Thymus (tissue), 11 donors: ENCODE measurements around the gene LEP. TPM values are rescaled to one million over a fixed set of nuclear protein-coding genes. Genes with fewer than 3 reads are reported as not detected.
"Not testable (repeated sequence)": the region's sequence is repeated elsewhere in the genome, so short reads cannot be mapped to it uniquely, and the experiment has no call there.

Experiments used
- DNase-seq, 9 donors: peaks; one replicate each; pipeline ENCODE4 v3.0.0-alpha.2; 2013; ENCODE audit warnings: low spot score in 9 of 9, low read depth in 6 of 9, missing footprints in 1 of 9
- H3K27ac ChIP-seq, 2 donors: one replicate each; pipeline ENCODE4 v1.5.1; 2013; ENCODE audit warnings: control low read depth in 1 of 2, low read depth in 1 of 2, low read length in 1 of 2, mild to moderate bottlenecking in 1 of 2, moderate library complexity in 1 of 2
- H3K27me3 ChIP-seq, 2 donors: one replicate each; pipeline ENCODE4 v1.5.1; 2013; ENCODE audit warnings: low read length in 1 of 2; ENCODE audit not compliant: control insufficient read depth in 2 of 2, insufficient read depth in 1 of 2
- H3K36me3 ChIP-seq, 2 donors: one replicate each; pipeline ENCODE4 v1.5.1; 2013; ENCODE audit warnings: low read length in 1 of 2, mild to moderate bottlenecking in 1 of 2, moderate library complexity in 1 of 2; ENCODE audit not compliant: control insufficient read depth in 2 of 2, insufficient read depth in 2 of 2
- H3K4me1 ChIP-seq, 2 donors: one replicate each; pipeline ENCODE4 v1.5.1; 2013; ENCODE audit warnings: low read length in 2 of 2; ENCODE audit not compliant: control insufficient read depth in 2 of 2, insufficient read depth in 2 of 2
- H3K4me3 ChIP-seq, 2 donors: one replicate each; pipeline ENCODE4 v1.5.1; 2013; ENCODE audit warnings: low read length in 2 of 2, control low read depth in 1 of 2, mild to moderate bottlenecking in 1 of 2
- H3K9me3 ChIP-seq, 2 donors: one replicate each; pipeline ENCODE4 v1.5.1; 2013; ENCODE audit warnings: low read length in 1 of 2, mild to moderate bottlenecking in 1 of 2; ENCODE audit not compliant: control insufficient read depth in 2 of 2, insufficient read depth in 1 of 2
- WGBS: extraction: QIAGEN DNeasy Blood & Tissue Kit; methylation state at CpG from one replicate; pipeline ENCODE4 v1.1.7; 2013; 5-methylcytosine and 5-hydroxymethylcytosine counted together
- polyA plus RNA-seq: library from polyadenylated mRNA; stranded (reverse); fragments of 200-250 nt; gene quantifications from one replicate; pipeline ENCODE4 v1.2.3, GENCODE V29; 2013
- total RNA-seq: library from RNA; stranded (reverse); fragments of 120-200 nt; gene quantifications from one replicate; pipeline ENCODE4 v1.2.4, GENCODE V29; 2013
- donor health status: healthy.

LEP gene
- total and polyA plus RNA-seq, 2 donors, result 0.05 TPM

DNA sequence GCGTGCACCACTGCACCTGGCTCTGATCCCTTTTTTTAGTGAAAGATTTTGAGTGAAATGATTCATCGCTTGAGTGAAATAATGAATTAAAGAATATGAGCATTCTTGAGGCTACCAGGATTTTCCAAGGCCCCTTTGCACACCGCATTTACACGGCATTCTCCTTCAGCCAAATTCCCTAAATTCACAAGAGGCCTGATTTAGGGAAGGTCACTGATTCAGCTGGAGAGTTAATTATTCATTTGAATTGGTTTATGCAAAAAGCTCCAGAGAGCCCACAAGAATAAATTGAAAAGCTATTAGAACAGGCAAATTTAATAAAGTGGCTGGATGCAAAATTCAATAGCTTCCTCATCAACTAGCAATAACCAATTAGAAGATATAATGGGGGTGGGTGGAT lies 46.5 kb downstream of the LEP start:
- H3K27ac ChIP-seq, result no peak overlapping the region
- no peak for DNase-seq
- H3K4me3 ChIP-seq, result no peak overlapping the region
- no peaks in the 10 kb centered on the region for H3K36me3 ChIP-seq
- H3K27me3 ChIP-seq, result no peaks in the 10 kb centered on the region
- WGBS, result 98% methylated on average over 4 of the region's 4 CpGs
- H3K9me3 ChIP-seq, result no peaks in the 10 kb centered on the region
- no peaks in the 10 kb centered on the region for H3K4me1 ChIP-seq

DNA sequence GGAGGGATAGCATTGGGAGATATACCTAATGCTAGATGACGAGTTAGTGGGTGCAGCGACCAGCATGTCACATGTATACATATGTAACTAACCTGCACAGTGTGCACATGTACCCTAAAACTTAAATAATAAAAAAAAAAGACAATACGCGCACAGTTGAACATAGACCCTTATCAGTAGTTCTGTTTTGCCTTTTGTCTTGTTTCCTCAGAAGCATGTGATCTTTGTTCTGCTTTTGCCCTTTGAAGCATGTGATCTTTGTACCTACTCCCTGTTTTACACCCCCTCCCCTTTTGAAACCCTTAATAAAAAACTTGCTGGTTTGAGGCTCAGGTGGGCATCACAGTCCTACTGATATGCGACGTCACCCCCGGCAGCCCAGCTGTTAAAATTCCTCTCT lies 56.9 kb downstream of the LEP start:
- H3K4me1 ChIP-seq, H3K36me3 ChIP-seq, H3K9me3 ChIP-seq, H3K4me3 ChIP-seq, H3K27ac ChIP-seq, DNase-seq, H3K27me3 ChIP-seq: not testable (repeated sequence)
- WGBS, result 92% methylated on average over 6 of the region's 7 CpGs

DNA sequence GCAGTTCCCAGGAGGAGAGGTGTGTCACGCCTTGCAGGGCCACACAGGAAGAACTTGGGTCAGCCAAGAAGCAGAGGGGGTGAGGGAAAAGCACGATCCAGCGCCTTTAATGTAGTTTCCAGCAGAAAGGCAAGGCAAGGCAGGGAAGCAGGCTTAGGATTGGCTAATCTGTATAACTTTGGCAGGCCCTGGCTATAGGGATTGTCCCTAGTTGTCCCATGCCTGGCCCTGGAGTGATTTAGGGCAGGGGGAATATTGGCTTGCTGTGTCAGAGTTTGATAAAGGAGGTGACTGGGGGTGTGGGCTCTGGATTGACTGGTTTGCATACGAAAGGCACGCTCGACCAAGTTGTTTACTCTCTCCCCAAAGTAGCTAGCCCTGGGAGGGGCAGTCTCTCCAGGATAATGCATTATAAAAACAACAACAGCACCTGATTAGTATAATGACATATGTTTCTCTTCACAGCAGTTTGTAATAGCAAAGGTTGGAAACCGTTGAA lies 58.1 kb downstream of the LEP start:
- Histone ChIP-seq H3K36me3 (peaks cover 14 to 15% of the 10 kb centered on the region in 2 donors), H3K27me3 (no peaks in the 10 kb centered on the region), H3K4me1 (no peaks in the 10 kb centered on the region), H3K4me3 (no peak overlapping the region), H3K27ac (no peak overlapping the region), H3K9me3 (no peaks in the 10 kb centered on the region)
- 85% methylated on average over 7 of the region's 7 CpGs for WGBS
- DNase-seq, result no peak

GRCh38 chr7:128302139-128302538 lies 61.1 kb downstream of the LEP start:
- Histone ChIP-seq H3K9me3 (no peaks in the 10 kb centered on the region), H3K36me3 (peaks cover 33 to 41% of the 10 kb centered on the region in 2 donors), H3K4me1 (no peaks in the 10 kb centered on the region), H3K4me3 (no peak overlapping the region), H3K27ac (no peak overlapping the region), H3K27me3 (no peaks in the 10 kb centered on the region)
- DNase-seq, result no peak
- 93% methylated on average over 10 of the region's 10 CpGs for WGBS

DNA sequence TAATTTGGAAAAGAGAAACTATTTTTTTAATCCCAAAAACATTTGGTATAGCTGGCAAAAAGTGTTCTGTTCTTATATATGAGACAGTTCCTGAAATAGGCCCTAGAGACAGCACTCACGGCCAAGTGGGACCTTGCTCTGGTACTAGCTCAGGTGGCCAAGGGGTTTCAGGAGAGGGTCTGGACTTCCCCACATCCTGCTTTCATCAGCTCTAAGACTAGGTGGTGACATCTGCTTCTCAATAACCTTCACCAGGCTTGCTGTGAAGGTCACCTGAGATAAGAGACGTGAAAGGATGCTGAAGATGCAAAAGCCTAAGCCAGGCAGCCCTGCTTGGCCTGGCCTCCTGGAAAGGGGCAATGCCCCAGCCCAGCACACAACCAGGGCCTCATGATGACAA lies 62.1 kb downstream of the LEP start:
- H3K36me3 ChIP-seq, result peaks cover 34 to 48% of the 10 kb centered on the region in 2 donors
- H3K4me1 ChIP-seq, result no peaks in the 10 kb centered on the region

DNA sequence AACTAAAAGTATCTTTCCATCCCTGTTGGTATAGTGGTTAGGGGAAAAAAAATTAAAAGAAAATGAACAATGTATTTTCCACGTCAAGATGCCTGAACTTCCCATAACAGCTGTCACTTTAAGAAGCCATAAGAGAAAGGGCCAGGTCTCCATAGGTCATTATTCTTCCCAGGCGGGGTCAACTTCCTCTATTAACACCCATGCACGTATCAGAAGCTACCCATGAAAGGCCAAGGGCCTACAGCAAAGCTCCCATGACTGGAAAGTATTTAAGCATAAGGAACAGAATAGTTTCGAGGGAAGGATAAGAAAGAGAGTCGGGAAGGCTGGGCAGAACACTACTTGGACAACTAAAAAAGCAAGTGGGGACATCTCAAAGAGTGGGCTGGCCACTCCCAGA lies 62.6 kb downstream of the LEP start:
- Histone ChIP-seq H3K4me3 (no peak overlapping the region), H3K9me3 (no peaks in the 10 kb centered on the region), H3K36me3 (peaks cover 34 to 52% of the 10 kb centered on the region in 2 donors), H3K27ac (no peak overlapping the region), H3K4me1 (no peaks in the 10 kb centered on the region), H3K27me3 (no peaks in the 10 kb centered on the region)
- DNase-seq, result no peak
- 95% methylated on average over 5 of the region's 5 CpGs for WGBS

More for the DNA sequence above, 62.1 kb downstream of the LEP start:
- no peak for DNase-seq
- WGBS, result 98% methylated on average over 2 of the region's 2 CpGs
- H3K27me3 ChIP-seq, result no peaks in the 10 kb centered on the region
- H3K4me3 ChIP-seq, result no peak overlapping the region
- H3K27ac ChIP-seq, result no peak overlapping the region
- no peaks in the 10 kb centered on the region for H3K9me3 ChIP-seq

DNA sequence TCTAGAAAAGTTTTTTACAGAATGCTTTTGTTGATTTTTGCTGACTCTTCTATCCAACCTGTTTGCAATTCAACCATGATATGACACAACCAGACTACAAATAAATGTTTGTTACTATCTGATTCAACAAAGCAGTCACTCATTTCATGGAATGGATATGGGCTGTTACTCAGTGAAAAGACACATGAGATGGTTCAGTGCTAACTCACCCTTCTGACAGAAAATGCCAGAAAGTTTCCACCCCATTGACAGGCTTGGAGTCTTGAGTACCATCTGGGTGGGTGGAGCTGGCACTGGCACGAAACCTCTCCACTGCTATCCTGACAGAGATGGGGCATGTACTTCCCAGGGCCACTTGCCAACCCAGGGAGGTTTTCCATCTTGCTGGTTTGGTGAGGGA lies 63.1 kb downstream of the LEP start:
- H3K27me3 ChIP-seq, result no peaks in the 10 kb centered on the region
- H3K4me3 ChIP-seq, result no peak overlapping the region
- no peak overlapping the region for H3K27ac ChIP-seq
- H3K4me1 ChIP-seq, result no peaks in the 10 kb centered on the region
- WGBS, result 97% methylated on average over 1 of the region's 1 CpG
- H3K36me3 ChIP-seq, result peaks cover 34 to 55% of the 10 kb centered on the region in 2 donors
- no peak for DNase-seq
- H3K9me3 ChIP-seq, result no peaks in the 10 kb centered on the region

DNA sequence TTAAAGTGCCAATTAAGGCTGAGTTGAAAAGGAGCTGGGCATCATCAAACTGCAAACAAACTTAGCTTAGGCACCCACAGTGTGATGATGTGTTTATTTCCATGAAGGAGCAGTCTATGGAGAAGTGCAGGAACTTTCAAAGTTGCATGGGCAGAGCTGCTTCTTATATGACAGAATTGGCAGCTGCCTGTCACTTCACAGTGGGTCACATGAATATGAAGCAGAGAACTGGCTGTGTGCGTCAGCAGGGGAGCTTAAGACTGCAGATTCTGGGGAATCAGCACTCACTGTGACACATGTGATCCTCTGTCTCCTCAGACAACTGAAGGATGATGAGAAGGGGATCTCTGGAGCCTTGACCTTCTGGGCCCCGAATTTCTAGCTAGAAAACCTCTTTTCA lies 66.0 kb downstream of the LEP start:
- 95% methylated on average over 2 of the region's 2 CpGs for WGBS
- no peaks in the 10 kb centered on the region for H3K9me3 ChIP-seq
- no peaks in the 10 kb centered on the region for H3K27me3 ChIP-seq
- H3K27ac ChIP-seq, result no peak overlapping the region
- H3K4me3 ChIP-seq, result no peak overlapping the region
- H3K36me3 ChIP-seq, result peaks cover 39 to 75% of the 10 kb centered on the region in 2 donors
- DNase-seq, result no peak
- no peaks in the 10 kb centered on the region for H3K4me1 ChIP-seq
